ENCODE data around the gene FOXL3. TPM values are rescaled to one million over a fixed set of nuclear protein-coding genes. Genes with fewer than 3 reads are reported as not detected.
A peak's percentile ranks its signal among the peaks of the same experiment; 100 is the strongest.
"Not testable (repeated sequence)": the region's sequence is repeated elsewhere in the genome, so short reads cannot be mapped to it uniquely, and the experiment has no call there.

The FOXL3 gene
- not detected in 2 replicates for total RNA-seq (2014; rRNA removed; shearing (Covaris generic))

DNA sequence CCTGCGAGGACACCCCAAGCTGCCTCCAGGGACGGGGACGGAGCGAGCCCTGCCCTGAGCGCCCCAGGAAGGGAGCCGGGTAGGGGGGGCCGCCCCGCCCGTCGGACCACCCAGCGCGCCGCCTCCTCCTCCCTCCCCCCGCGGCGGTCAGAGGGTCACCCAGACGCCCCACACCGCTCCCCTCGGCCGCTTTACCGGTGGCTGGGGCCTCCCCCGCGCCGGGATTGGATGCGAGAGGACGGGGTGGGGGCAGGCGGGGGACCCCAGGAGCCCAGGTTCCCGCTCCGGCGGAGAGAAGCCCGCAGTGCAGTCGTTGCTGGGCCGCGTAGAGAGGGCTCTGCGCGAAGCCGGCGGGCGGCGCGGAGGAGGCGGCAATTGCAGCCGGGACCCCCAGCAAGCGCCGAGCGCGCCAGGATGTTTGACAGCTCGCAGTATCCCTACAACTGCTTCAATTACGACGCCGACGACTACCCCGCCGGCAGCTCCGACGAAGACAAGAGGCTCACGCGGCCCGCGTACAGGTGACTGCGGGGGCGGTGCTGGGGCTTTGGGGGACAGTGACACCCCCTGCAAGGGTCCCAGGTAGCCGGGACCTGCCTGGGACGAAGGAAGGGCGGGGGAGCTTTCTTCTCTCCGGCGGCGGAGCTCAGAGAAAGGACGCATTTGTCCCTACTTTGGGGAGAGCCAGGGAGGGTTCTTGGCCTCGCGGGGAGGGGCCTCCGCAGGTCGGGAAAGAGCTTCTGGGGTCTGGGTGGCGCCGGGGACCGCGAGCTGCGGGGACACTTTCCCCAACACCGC is at the start of gene FOXL3:
TSS of gene FOXL3 (plus strand) at position 415 of the 798 bp plus-strand sequence. CDS start at position 415, 0 bp downstream.
- no peak for DNase-seq (ENCODE audit: low spot score)

DNA sequence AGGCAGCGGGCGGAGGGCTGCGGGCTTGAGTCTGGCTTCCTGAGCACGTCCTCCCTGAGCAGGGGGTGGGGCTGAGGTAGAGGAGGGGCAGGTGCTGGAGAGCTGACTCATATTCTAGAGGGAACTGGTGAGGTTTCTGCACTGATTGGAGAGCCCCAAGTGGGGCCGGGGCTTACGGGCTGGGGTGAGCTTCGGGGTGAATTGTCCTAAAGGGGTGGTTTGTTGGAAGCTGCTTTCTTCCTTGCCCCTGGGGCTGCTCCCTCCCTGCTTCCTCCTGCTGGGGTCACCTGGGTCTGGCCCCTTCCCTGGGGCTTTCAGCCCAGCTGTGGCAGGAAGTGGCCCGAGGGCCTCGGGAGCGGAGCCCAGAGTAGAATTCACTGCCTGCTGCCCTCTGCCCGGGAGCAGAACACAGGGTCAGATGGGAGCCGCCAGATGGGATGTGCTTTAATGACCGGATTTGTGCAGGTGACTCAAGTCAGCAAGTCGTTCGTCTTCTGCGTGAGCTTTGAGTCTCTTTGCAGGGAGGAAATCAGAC is 49.0 kb upstream of the FOXL3 start:
- DNase-seq (ENCODE audit: low spot score): peak; percentile 83

GRCh38 chr7:241513-241912 is 48.5 kb upstream of the FOXL3 start:
- no peak for DNase-seq (ENCODE audit: low spot score)

DNA sequence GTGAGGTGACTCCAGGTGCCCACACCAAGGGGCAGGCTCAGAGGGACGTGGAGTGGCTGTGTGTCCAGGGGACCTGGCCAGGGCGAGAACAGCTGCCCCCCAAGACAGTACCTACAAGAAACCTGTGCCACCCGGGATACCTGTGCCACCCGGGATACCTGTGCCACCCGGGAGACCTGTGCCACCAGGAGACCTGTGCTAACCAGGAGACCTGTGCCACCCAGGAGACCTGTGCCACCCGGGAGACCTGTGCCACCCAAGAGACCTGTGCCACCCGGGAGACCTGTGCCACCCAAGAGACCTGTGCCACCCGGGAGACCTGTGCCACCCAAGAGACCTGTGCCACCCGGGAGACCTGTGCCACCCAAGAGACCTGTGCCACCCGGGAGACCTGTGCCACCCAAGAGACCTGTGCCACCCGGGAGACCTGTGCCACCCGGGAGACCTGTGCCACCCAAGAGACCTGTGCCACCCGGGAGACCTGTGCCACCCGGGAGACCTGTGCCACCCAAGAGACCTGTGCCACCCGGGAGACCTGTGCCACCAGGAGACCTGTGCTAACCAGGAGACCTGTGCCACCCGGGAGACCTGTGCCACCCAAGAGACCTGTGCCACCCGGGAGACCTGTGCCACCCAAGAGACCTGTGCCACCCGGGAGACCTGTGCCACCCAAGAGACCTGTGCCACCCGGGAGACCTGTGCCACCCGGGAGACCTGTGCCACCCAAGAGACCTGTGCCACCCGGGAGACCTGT is 47.0 kb upstream of the FOXL3 start:
- not testable (repeated sequence) for DNase-seq (ENCODE audit: low spot score)

DNA sequence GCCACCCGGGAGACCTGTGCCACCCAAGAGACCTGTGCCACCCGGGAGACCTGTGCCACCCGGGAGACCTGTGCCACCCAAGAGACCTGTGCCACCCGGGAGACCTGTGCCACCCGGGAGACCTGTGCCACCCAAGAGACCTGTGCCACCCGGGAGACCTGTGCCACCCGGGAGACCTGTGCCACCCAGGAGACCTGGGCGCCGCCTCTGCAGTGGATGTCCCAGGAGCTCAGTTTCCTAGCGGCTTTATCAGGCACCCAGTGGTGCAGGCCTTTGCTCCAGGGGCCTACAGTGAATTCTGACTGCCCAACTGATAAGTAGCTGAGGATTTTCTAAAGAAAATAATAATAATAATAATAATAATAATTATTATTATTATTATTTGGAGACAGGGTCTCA is 46.4 kb upstream of the FOXL3 start:
- not testable (repeated sequence) for DNase-seq (ENCODE audit: low spot score)

GRCh38 chr7:244974-245373 is 45.0 kb upstream of the FOXL3 start:
- no peak for DNase-seq (ENCODE audit: low spot score)

GRCh38 chr7:245574-246295 is 44.2 kb upstream of the FOXL3 start:
- DNase-seq (ENCODE audit: low spot score): no peak

- DNase-seq (ENCODE audit: low spot score): no peak
Observed at GRCh38 chr7:246451-246850, 43.5 kb upstream of the FOXL3 start.

GRCh38 chr7:247181-247580 is 42.8 kb upstream of the FOXL3 start:
- DNase-seq (ENCODE audit: low spot score): no peak

- no peak for DNase-seq (ENCODE audit: low spot score)
Observed at GRCh38 chr7:247636-248035, 42.3 kb upstream of the FOXL3 start.

DNA sequence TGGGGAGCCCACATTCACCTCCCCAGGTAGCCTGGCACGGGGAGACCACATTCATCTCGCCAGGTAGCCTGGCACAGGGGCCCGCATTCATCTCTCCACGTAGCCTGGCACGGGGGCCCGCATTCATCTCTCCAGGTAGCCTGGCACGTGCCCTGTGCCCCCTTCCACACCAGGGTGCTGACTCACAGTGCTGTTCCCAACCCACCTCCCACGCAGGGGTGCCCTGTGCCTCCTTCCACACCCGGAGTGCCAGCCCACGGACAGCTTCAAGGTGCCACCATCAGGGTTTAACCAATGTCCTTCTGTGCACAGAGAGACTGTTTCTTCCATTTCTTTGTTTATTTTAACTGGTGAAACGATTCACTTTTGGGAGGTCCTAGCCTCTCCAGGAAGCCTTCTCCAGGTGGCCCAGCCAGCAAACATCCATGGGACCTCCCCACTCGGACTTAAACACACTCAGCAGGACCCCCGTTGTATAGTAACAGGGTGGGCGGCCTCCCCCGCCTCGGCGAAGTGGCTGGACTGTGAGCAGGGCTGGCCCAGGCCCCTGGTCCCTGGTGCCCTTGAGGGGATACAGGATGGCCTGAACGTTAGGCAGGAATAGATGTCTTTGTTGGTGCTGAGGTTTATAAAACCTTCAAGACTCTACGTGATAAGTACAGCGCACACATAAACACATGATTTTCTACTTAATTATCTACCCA is 41.1 kb upstream of the FOXL3 start:
- DNase-seq (ENCODE audit: low spot score): no peak

GRCh38 chr7:249989-250388 is 40.0 kb upstream of the FOXL3 start:
- DNase-seq (ENCODE audit: low spot score): no peak

DNA sequence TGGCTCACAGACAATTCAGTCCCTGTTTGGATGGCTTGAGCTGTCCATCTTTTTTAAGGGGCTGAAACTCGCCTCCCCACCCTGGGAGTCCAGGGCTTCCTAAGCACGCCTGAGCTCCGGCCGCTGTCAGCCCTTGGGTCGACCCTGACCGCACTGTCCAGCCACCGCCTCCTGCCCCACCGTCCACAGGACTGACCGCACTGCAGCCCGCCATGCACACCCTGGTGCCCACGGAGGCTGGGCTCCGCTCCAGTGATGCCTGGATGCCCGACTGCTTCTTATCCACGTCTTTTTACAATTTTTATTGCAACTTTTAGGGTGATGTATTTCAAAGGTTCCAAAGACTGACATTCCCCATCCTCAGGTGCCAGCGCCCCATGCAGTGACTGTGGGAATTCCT is 39.4 kb upstream of the FOXL3 start:
- DNase-seq (ENCODE audit: low spot score): no peak

DNA sequence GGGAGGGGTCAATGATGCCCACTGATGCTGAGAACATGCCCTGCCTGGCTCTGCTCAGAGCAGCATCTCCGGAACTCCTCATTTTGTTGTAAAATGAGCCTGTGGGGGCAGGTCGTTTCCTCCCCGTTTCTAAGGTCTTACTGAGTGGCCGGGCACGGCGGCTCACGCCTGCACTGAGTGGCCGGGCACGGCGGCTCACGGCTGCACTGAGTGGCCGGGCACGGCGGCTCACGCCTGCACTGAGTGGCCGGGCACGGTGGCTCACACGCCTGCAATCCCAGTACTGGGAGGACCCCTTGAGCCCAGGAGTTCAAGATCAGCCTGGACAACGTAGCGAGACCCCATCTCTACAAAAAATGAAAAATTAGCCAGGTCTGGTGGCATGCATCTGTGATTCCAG is 39.0 kb upstream of the FOXL3 start:
- DNase-seq (ENCODE audit: low spot score): no peak

DNA sequence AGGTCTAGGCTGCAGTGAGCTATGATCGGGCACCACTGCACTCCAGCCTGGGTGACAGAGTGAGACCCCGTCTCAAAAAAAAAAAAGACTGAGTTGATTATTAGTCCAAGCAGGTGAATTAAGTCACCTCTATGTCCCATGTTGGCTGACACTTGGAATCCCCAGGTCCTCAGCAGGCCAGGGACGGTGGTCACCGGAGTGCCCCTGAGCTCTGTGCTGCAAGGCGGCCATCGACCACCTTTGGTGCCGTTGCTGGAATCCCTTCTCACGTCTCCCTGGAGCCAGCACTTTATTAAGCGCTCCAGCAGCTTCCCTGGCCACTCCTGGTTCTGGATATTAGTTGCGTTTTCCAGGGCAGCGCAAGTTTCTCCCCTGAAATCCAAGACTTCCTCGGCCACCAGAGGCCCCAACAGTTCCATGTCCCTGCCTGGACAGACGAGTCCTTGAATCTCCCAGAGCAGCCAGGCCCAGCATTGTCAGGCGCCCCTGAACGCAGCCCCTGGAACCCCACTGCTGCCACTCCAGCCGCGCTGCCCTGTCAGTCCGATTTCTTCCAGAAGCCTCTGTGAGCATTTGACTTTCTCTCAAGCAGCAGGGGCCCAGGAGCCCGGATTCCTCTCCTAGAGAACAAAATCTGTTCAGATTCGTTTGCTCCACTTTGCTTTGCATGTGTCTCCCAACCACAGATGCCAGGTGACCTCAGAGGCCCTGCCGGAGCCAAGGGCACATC is 38.4 kb upstream of the FOXL3 start:
- no peak for DNase-seq (ENCODE audit: low spot score)

GRCh38 chr7:252216-252965 is 37.6 kb upstream of the FOXL3 start:
- DNase-seq (ENCODE audit: low spot score): no peak

DNA sequence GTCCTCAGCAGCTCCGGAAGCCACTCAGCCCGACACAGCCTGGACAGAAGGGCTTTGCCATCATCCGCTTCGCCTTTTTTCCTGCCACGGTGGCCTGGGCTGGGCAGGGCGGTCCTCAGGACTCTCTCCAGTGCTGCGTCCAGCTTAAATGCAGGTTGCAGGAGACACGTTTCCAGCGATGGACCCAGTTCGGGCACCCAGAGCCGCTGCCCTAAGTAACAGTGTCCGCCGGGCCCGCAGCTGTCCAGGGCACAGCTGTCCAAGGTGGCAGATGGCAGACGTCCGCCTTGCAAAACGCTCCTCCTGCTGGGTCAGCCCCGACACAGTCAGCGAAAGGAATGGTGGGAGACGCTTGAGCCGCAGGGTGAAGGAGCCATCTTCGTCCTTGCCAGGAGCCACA is 37.0 kb upstream of the FOXL3 start:
- DNase-seq (ENCODE audit: low spot score): no peak

GRCh38 chr7:253581-254336 is 36.2 kb upstream of the FOXL3 start:
- no peak for DNase-seq (ENCODE audit: low spot score)

DNA sequence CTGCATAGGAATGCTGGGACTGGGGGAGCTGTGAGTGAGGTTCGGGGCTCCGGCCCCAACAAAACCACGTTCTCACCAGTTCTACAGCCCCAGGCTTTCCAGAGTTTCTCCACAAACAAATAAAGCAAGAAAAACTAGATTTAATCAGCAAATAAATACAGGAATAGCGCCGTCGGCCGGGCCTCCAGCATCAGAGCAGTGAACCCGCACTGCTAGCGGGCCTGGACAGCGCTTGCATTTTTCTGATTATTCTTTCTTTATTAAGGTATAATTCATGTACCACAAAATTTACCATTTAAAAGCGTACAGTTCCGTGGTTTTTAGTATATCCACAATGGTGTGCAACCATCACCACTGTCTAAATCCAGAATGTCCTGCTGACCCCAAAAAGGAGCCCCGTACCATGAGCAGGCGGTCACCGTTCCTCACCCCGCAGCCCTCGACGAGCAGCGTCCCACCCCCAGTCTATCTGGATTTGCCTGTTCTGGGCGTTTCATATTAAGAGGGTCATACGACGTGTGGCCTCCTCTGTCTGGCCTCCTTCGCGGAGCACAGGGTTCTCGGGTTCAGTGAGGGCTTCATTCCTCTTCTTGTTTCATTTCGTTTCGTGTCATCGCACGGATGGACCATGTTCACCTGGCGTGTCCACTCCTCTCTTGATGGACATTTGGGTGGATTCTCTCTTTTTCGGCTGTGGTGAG is 35.5 kb upstream of the FOXL3 start:
- DNase-seq (ENCODE audit: low spot score): no peak

All from A172 (cell line).